A673 (cell line): ENCODE data around the gene PHETA1.
"Not testable (repeated sequence)": the region's sequence is repeated elsewhere in the genome, so short reads cannot be mapped to it uniquely, and the experiment has no call there.

Experiments
- CTCF ChIP-seq: fragments of 300-800, 200-600 bp; sonication (generic); conservative IDR thresholded peaks from 2 replicates; pipeline ENCODE4 v1.5.1; 2017; ENCODE audit warnings: low read depth, mild to moderate bottlenecking, antibody characterized with exemption, low read length, moderate library complexity, mixed read lengths
- EZH2 ChIP-seq: fragments of 200-600 bp; sonication (generic); IDR thresholded peaks from 2 replicates; pipeline ENCODE4 v1.6.1; 2017; ENCODE audit warnings: borderline replicate concordance, low read depth, mild to moderate bottlenecking, mixed read lengths, antibody characterized with exemption, low read length; ENCODE audit not compliant: poor library complexity, severe bottlenecking

GRCh38 chr12:111373231-111373630, 4.3 kb upstream of the PHETA1 start:
- TF ChIP-seq CTCF, EZH2: not testable (repeated sequence)
